Subcutaneous adipose tissue (tissue), 4 donors: ENCODE data around the gene ATG16L1. TPM values are rescaled to one million over a fixed set of nuclear protein-coding genes. Genes with fewer than 3 reads are reported as not detected.

Experiments used
- total RNA-seq, 4 donors: library from RNA; depleted of rRNA; stranded (reverse); fragments of >200 nt; gene quantifications; one replicate each; pipeline ENCODE4 v1.1.0, GENCODE V29; 2016
- TF ChIP-seq, protein P1 (sequence below): fragments of 450-650 bp; IDR thresholded peaks from one replicate; pipeline ENCODE4 v1.5.1; 2016; ENCODE audit warnings: low read depth, mild to moderate bottlenecking, control low read depth, antibody characterized with exemption, moderate library complexity

The ATG16L1 gene
- total RNA-seq, 4 donors from 2014 or later: 16.1 to 31.8 (median 19.7) TPM

DNA sequence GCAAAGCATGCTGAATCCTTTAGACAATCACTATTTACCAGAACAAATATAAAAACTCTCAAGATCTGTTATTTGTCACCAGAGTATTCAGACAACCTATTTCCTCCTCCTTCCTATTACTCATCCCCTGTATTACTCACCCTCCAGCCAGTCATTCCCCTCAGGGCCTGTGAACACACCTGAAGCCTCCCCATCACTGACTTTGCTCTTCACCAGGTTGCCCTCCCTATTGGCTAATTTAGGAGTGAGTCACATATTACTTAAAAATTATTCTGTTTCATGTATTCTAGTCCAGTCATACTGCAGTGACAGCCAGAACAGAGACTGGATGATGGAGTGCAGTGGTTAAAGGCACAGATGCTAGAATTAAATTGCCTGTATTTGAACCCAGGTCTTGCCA lies 3.7 kb upstream of the ATG16L1 start:
- TF ChIP-seq, protein P1, sequence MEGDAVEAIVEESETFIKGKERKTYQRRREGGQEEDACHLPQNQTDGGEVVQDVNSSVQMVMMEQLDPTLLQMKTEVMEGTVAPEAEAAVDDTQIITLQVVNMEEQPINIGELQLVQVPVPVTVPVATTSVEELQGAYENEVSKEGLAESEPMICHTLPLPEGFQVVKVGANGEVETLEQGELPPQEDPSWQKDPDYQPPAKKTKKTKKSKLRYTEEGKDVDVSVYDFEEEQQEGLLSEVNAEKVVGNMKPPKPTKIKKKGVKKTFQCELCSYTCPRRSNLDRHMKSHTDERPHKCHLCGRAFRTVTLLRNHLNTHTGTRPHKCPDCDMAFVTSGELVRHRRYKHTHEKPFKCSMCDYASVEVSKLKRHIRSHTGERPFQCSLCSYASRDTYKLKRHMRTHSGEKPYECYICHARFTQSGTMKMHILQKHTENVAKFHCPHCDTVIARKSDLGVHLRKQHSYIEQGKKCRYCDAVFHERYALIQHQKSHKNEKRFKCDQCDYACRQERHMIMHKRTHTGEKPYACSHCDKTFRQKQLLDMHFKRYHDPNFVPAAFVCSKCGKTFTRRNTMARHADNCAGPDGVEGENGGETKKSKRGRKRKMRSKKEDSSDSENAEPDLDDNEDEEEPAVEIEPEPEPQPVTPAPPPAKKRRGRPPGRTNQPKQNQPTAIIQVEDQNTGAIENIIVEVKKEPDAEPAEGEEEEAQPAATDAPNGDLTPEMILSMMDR: no peak

- TF ChIP-seq, protein P1: no peak
Observed at GRCh38 chr2:233248999-233249398, 2.5 kb upstream of the ATG16L1 start.

DNA sequence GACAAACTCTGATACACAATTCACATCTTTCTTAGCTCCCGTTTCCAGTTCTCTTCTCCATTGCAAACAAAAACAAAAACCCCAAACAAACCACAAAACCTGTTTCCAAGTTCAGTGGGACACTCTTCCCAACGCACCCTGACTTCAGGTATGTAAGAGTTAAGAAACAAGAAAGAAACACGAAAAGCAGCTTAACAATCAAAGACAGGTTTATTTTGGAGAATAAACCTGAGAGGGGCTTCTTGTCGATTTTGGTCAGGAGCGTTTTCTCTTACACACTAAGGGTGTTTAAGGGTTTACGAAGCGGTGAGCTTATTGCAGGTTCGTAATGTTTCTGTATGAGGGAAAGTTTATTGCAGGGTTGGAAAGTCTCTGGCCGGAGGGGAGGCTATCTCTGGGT lies 905 bp upstream of the ATG16L1 start:
- TF ChIP-seq, protein P1: no peak

DNA sequence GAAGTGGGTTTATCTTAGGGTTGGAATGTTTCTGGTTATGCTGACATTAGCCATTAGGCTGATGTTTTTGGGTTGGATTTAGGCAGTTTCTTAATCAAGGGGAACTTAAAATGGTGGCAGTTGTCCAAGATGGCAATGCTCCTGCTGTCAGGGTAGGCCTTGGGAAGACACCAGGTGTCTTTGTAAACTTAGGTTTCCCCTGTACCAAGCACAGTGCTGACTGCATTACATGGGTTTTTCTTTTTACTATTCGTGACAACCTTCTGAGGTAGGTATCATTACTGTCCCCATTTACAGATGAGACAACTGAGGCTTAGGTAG lies 528 bp upstream of the ATG16L1 start:
- TF ChIP-seq, protein P1: no peak

DNA sequence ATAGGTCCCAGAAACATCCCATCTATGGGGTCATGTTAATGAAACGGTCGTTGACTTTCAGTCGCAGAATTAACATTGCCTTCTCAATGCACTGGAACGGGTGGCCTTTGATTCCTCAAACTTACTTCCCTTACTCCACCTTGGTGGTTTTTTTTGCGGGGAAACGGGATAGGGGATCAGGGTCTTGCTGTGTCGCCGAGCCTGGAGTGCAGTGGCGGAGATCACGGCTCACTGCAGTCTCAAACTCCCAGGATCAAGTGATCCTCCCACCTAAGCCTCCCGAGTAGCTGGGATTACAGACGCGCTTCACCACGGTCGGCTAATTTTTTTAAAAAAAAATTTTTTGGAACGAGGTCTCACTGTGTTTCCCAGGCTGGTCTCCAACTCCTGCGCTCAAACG lies 754 bp downstream of the ATG16L1 start:
- TF ChIP-seq, protein P1: no peak

GRCh38 chr2:233255151-233255550 lies 3.7 kb downstream of the ATG16L1 start:
- TF ChIP-seq, protein P1: no peak

GRCh38 chr2:233256048-233256447 lies 4.6 kb downstream of the ATG16L1 start:
- TF ChIP-seq, protein P1: no peak

- TF ChIP-seq, protein P1: no peak
Observed at GRCh38 chr2:233258211-233258610, 6.7 kb downstream of the ATG16L1 start.
